ENCODE measurements around the gene PGAM1. TPM values are rescaled to one million over a fixed set of nuclear protein-coding genes. Genes with fewer than 3 reads are reported as not detected.
A peak's percentile ranks its signal among the peaks of the same experiment; 100 is the strongest.

PGAM1 gene
- total and polyA plus RNA-seq, 2 of the 13 experiments (the other 11 are each of a cell fraction or from before 2014, with no cell fraction given) = 354 to 483 TPM

DNA sequence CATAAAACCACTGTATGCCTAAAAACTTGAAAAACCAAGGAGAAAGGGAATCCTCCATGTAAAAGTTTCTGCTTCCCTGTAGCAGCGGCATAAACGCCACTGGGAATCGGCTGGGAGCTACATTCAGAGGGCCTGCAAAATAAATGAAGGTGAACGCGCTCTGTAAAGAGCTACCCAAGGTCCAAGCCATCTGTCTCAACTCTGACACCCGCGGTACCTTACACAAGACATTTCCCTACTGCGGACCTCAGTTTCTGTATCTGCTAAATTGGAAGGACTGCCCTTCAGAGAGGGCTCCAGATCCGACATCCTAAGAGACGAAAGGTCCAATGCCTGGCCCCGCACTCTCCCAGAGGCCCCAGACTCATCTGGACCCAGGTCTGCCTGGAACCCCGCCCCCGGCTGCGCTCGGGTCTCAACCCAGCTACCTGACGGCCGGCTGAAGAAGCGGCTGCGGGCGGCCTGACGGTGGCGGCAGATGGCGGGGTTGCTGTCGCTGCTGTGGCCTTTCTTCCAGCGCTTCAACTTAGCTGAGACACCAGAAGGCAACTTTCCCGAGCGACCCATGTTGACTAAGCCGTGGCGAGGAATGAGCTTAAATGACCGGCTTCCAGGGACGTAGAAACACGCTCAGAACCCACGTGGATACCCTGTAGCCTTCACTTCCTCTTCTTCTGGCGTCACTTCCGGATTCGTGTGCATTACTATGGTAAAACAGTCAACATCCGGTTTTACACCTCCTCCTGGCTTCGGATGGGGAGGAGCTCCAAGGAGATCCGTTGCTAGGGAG is 25.1 kb upstream of the PGAM1 start, which contains the start of gene RRP12 (continued):
- TF ChIP-seq ZNF510 (CRISPR knock-in tag; IDR thresholded peaks at IDR 0.05; ENCODE audit: low read depth) = 0 out of 2 replicates have a peak, but pooled peaks have one; percentile 44
- TF ChIP-seq, protein P1, sequence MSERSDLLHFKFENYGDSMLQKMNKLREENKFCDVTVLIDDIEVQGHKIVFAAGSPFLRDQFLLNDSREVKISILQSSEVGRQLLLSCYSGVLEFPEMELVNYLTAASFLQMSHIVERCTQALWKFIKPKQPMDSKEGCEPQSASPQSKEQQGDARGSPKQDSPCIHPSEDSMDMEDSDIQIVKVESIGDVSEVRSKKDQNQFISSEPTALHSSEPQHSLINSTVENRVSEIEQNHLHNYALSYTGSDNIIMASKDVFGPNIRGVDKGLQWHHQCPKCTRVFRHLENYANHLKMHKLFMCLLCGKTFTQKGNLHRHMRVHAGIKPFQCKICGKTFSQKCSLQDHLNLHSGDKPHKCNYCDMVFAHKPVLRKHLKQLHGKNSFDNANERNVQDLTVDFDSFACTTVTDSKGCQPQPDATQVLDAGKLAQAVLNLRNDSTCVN (CRISPR knock-in tag; IDR thresholded peaks at IDR 0.05; ENCODE audit: borderline replicate concordance) = no peak
- no peak for TF ChIP-seq NFYB (CRISPR knock-in tag; IDR thresholded peaks at IDR 0.05)
- TF ChIP-seq ZNF670 (CRISPR knock-in tag; IDR thresholded peaks at IDR 0.05; ENCODE audit: borderline replicate concordance) = no peak
- TF ChIP-seq ZNF746 (CRISPR knock-in tag; IDR thresholded peaks at IDR 0.05) = no peak
- no peak for TF ChIP-seq SYNCRIP (IDR thresholded peaks at IDR 0.05; ENCODE audit: insufficient read depth, low read depth, low read length)
- no peak for TF ChIP-seq ZNF101 (CRISPR knock-in tag; IDR thresholded peaks at IDR 0.05; ENCODE audit: borderline replicate concordance, low read depth)
- no peak for TF ChIP-seq ZNF331 (CRISPR knock-in tag; IDR thresholded peaks at IDR 0.05)
- TF ChIP-seq, protein P2, sequence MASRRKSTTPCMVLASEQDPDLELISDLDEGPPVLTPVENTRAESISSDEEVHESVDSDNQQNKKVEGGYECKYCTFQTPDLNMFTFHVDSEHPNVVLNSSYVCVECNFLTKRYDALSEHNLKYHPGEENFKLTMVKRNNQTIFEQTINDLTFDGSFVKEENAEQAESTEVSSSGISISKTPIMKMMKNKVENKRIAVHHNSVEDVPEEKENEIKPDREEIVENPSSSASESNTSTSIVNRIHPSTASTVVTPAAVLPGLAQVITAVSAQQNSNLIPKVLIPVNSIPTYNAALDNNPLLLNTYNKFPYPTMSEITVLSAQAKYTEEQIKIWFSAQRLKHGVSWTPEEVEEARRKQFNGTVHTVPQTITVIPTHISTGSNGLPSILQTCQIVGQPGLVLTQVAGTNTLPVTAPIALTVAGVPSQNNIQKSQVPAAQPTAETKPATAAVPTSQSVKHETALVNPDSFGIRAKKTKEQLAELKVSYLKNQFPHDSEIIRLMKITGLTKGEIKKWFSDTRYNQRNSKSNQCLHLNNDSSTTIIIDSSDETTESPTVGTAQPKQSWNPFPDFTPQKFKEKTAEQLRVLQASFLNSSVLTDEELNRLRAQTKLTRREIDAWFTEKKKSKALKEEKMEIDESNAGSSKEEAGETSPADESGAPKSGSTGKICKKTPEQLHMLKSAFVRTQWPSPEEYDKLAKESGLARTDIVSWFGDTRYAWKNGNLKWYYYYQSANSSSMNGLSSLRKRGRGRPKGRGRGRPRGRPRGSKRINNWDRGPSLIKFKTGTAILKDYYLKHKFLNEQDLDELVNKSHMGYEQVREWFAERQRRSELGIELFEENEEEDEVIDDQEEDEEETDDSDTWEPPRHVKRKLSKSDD (CRISPR knock-in tag; IDR thresholded peaks at IDR 0.05; ENCODE audit: low read depth) = no peak
- TF ChIP-seq ZNF572 (CRISPR knock-in tag; IDR thresholded peaks at IDR 0.05) = no peak
- no peak for TF ChIP-seq IKZF1 (IDR thresholded peaks at IDR 0.05)
- no peak for TF ChIP-seq ATRX (CRISPR knock-in tag; IDR thresholded peaks at IDR 0.05; ENCODE audit: borderline replicate concordance)
- TF ChIP-seq KLF13 (CRISPR knock-in tag; IDR thresholded peaks at IDR 0.05) = no peak
- TF ChIP-seq ZZZ3 (CRISPR knock-in tag; IDR thresholded peaks at IDR 0.05; ENCODE audit: borderline replicate concordance) = 0 out of 2 replicates have a peak, but pooled peaks have one; percentile 12
- no peak for TF ChIP-seq ZFP62 (CRISPR knock-in tag; IDR thresholded peaks at IDR 0.05)
- no peak for TF ChIP-seq ELF4 (CRISPR knock-in tag; IDR thresholded peaks at IDR 0.05; ENCODE audit: borderline replicate concordance)
- TF ChIP-seq SIN3A (IDR thresholded peaks at IDR 0.05; ENCODE audit: borderline replicate concordance, low read depth, low read length) = peak; percentile 99
- TF ChIP-seq TOPORS (CRISPR knock-in tag; IDR thresholded peaks at IDR 0.05) = no peak; the same call in 1 of the 2 replicates
- peak; percentile 78 for TF ChIP-seq ETV5 (CRISPR knock-in tag; IDR thresholded peaks at IDR 0.05; ENCODE audit: borderline replicate concordance)
- no peak for TF ChIP-seq KLF9 (CRISPR knock-in tag; IDR thresholded peaks at IDR 0.05; ENCODE audit: low read depth)
- TF ChIP-seq ZKSCAN5 (CRISPR knock-in tag; IDR thresholded peaks at IDR 0.05) = no peak
- TF ChIP-seq ZNF441 (CRISPR knock-in tag; IDR thresholded peaks at IDR 0.05; ENCODE audit: borderline replicate concordance) = 0 out of 2 replicates have a peak, but pooled peaks have one; percentile 43
- peak; percentile 100 for TF ChIP-seq MXI1 (IDR thresholded peaks at IDR 0.05; ENCODE audit: borderline replicate concordance, low read depth, low read length)
- TF ChIP-seq ZNF839 (CRISPR knock-in tag; IDR thresholded peaks at IDR 0.05; ENCODE audit: borderline replicate concordance) = no peak
- no peak for TF ChIP-seq NAIF1 (CRISPR knock-in tag; IDR thresholded peaks at IDR 0.05; ENCODE audit: borderline replicate concordance)
- no peak for TF ChIP-seq ZNF546 (CRISPR knock-in tag; conservative IDR thresholded peaks at IDR 0.05)

All from HepG2 (cell line).